GM12878 (cell line): ENCODE results near the gene ARPC1B.

Experiments used
- BCL3 ChIP-seq: IDR thresholded peaks from 2 replicates; pipeline ENCODE4 v1.6.1; 2011; ENCODE audit warnings: borderline replicate concordance, low read depth, mild to moderate bottlenecking, moderate library complexity, low read length; ENCODE audit not compliant: insufficient read depth, poor library complexity, severe bottlenecking
- HDAC2 ChIP-seq: fragments of 200-600 bp; sonication (generic); IDR thresholded peaks from 2 replicates; pipeline ENCODE4 v1.6.1; 2017
- IRF3 ChIP-seq: fragments of 450-650 bp; IDR thresholded peaks from 2 replicates; pipeline ENCODE4 v1.6.1; 2014; ENCODE audit warnings: mild to moderate bottlenecking
- IRF4 ChIP-seq: IDR thresholded peaks from 2 replicates; pipeline ENCODE4 v1.6.1; 2011; ENCODE audit warnings: low read depth, low read length
- JUNB ChIP-seq: IDR thresholded peaks from 2 replicates; pipeline ENCODE4 v1.6.1; 2016; ENCODE audit warnings: antibody characterized with exemption, mild to moderate bottlenecking
- KAT2A ChIP-seq: conservative IDR thresholded peaks from 2 replicates; pipeline ENCODE4 v1.6.1; 2011; ENCODE audit warnings: low read depth, low read length; ENCODE audit not compliant: control insufficient read depth
- POLR2AphosphoS2 ChIP-seq: IDR thresholded peaks from 2 replicates; pipeline ENCODE4 v1.6.1; 2011; ENCODE audit warnings: low read depth, mild to moderate bottlenecking, low read length, improper control_type of control experiment, moderate library complexity
- POLR2AphosphoS5 ChIP-seq: IDR thresholded peaks from 2 replicates; pipeline ENCODE4 v1.6.1; 2011; ENCODE audit warnings: mild to moderate bottlenecking, low read length, inconsistent platforms
- SMARCA5 ChIP-seq: fragments of 450-650 bp; IDR thresholded peaks from 2 replicates; pipeline ENCODE4 v1.6.1; 2017; ENCODE audit warnings: mild to moderate bottlenecking
- TCF7 ChIP-seq: IDR thresholded peaks from 2 replicates; pipeline ENCODE4 v1.6.1; 2014; ENCODE audit warnings: antibody characterized with exemption, borderline replicate concordance
- ZBTB33 ChIP-seq: fragments of 450-650 bp; IDR thresholded peaks from 2 replicates; pipeline ENCODE4 v1.6.1; 2017; ENCODE audit warnings: mild to moderate bottlenecking

- no peak for TF ChIP-seq JUNB
- TF ChIP-seq POLR2AphosphoS5, result no peak
- no peak for TF ChIP-seq IRF3
- TF ChIP-seq TCF7, result no peak
- no peak for TF ChIP-seq POLR2AphosphoS2
- TF ChIP-seq KAT2A, result no peak
- no peak for TF ChIP-seq HDAC2
- no peak for TF ChIP-seq SMARCA5
- TF ChIP-seq BCL3, result no peak
- TF ChIP-seq ZBTB33, result no peak
- TF ChIP-seq IRF4, result no peak
Observed at GRCh38 chr7:99381664-99382075, 7.1 kb downstream of the ARPC1B start.
